ENCODE results near the gene LIFR.

DNA sequence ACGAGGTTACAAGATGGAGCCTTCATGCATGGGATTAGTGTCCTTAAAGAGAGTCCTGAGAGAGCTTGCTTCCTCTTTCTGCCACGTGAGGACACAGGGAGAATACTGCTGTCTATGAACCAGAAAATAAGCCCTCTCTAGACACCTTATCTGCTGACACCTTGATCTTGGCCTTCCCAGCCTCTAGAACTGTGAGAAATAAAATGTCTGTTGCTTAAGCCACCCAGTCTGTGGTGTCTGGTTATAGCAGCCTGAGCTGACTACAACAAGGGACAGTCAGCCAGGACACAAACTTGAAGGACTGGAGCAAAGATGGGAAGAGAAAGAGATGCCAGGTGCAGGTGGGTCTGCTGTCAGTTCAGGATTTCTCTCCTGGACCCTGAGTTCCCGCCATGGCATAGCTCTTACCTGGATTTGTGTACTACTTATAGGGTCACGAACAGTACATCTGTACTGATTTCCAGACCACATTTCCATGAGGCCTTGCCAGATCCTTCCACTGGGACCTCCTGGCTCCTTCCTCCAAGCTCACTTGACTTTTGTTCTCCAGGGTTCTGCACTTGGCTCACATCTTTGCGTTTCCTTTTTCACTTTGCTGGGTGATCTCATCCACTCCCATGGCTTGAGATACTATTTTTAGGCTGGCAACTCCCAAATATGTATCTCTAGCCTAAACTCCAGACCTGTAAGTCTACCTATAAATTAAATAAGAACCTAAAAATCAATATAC, 44.9 kb upstream of the LIFR start:
- TF ChIP-seq, protein P1, sequence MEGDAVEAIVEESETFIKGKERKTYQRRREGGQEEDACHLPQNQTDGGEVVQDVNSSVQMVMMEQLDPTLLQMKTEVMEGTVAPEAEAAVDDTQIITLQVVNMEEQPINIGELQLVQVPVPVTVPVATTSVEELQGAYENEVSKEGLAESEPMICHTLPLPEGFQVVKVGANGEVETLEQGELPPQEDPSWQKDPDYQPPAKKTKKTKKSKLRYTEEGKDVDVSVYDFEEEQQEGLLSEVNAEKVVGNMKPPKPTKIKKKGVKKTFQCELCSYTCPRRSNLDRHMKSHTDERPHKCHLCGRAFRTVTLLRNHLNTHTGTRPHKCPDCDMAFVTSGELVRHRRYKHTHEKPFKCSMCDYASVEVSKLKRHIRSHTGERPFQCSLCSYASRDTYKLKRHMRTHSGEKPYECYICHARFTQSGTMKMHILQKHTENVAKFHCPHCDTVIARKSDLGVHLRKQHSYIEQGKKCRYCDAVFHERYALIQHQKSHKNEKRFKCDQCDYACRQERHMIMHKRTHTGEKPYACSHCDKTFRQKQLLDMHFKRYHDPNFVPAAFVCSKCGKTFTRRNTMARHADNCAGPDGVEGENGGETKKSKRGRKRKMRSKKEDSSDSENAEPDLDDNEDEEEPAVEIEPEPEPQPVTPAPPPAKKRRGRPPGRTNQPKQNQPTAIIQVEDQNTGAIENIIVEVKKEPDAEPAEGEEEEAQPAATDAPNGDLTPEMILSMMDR (IDR thresholded peaks at IDR 0.05): no peak
- no peak for TF ChIP-seq POLR2A (IDR thresholded peaks at IDR 0.05)

Data from suprapubic skin (tissue), 3 donors.